Natural killer cell (primary cell): Measurements from ENCODE around the gene SPCS3. TPM values are rescaled to one million over a fixed set of nuclear protein-coding genes. Genes with fewer than 3 reads are reported as not detected.

Experiments used
- ATAC-seq, 3 donors: fragments of 150-1000 bp in 2 of 3; fragments of 200-7000 bp in 1 of 3; cut with Tn5 transposase; 1 replicate in 1 of 3; 2 replicates in 2 of 3; pipeline ENCODE4 v1.10.0; 2021; ENCODE audit warnings: mild to moderate bottlenecking in 2 of 3, moderate library complexity in 2 of 3
- DNase-seq, 2 donors: peaks; one replicate each; pipeline versions ENCODE4 v3.0.0 to v3.0.0-alpha.2; 2013 to 2021; ENCODE audit warnings: mixed read lengths in 1 of 2
- H3K27ac ChIP-seq: one replicate; pipeline ENCODE4 v1.5.1; 2013; ENCODE audit warnings: mild to moderate bottlenecking, low read length
- H3K27me3 ChIP-seq: one replicate; pipeline ENCODE4 v1.6.1; 2013; ENCODE audit warnings: low read length; ENCODE audit not compliant: control insufficient read depth, insufficient read depth
- H3K36me3 ChIP-seq: one replicate; pipeline ENCODE4 v1.6.1; 2013; ENCODE audit warnings: low read length; ENCODE audit not compliant: control insufficient read depth, insufficient read depth
- H3K4me1 ChIP-seq: one replicate; pipeline ENCODE4 v1.6.1; 2013; ENCODE audit warnings: low read length; ENCODE audit not compliant: control insufficient read depth, insufficient read depth
- H3K4me3 ChIP-seq: one replicate; pipeline ENCODE4 v1.5.1; 2013; ENCODE audit warnings: low read length
- H3K9me3 ChIP-seq: one replicate; pipeline ENCODE4 v1.6.1; 2013; ENCODE audit warnings: low read length; ENCODE audit not compliant: control insufficient read depth, insufficient read depth
- H3K27ac Mint-ChIP-seq, 2 donors: one replicate each; pipeline ENCODE4 v1.8.0; 2022; ENCODE audit warnings: mild to moderate bottlenecking in 2 of 2, mixed read lengths in 2 of 2, moderate library complexity in 1 of 2
- H3K27me3 Mint-ChIP-seq, 2 donors: one replicate each; pipeline ENCODE4 v1.8.0; 2022; ENCODE audit warnings: low read depth in 2 of 2, mixed read lengths in 2 of 2
- H3K36me3 Mint-ChIP-seq: one replicate; pipeline ENCODE4 v1.8.0; 2022; ENCODE audit warnings: mixed read lengths
- H3K4me1 Mint-ChIP-seq, 2 donors: one replicate each; pipeline ENCODE4 v1.8.0; 2022; ENCODE audit warnings: mixed read lengths in 2 of 2
- H3K4me3 Mint-ChIP-seq: one replicate; pipeline ENCODE4 v1.8.0; 2022; ENCODE audit warnings: mild to moderate bottlenecking, moderate library complexity, mixed read lengths
- H3K9me3 Mint-ChIP-seq, 2 donors: one replicate each; pipeline ENCODE4 v1.8.0; 2022; ENCODE audit warnings: mixed read lengths in 2 of 2
- WGBS: methylation state at CpG from one replicate; pipeline ENCODE4 v1.1.7; 2013; ENCODE audit warnings: missing lambda C conversion rate; ENCODE audit not compliant: insufficient coverage; 5-methylcytosine and 5-hydroxymethylcytosine counted together
- intact Hi-C: fragments of 100-400 bp; cut with micrococcal nuclease; formaldehyde crosslinking; loops from one replicate; pipeline ENCODE4 v1.14.2; 2022
- total RNA-seq, 4 donors: library from RNA; stranded (reverse); fragments of 120-200 nt in 1 of 4; gene quantifications; one replicate each; pipeline versions ENCODE4 v1.2.3 to v1.2.4, GENCODE V29; 2013 to 2022
- TF ChIP-seq, protein P1 (sequence below): fragments of 200-600 bp; IDR thresholded peaks from one replicate; pipeline ENCODE4 v1.8.0; 2022; ENCODE audit warnings: antibody characterized with exemption

SPCS3 gene
- 100 to 1,000 TPM; 157 to 204 (median 171) TPM for total RNA-seq
- total RNA-seq (2013), result 150 TPM

DNA sequence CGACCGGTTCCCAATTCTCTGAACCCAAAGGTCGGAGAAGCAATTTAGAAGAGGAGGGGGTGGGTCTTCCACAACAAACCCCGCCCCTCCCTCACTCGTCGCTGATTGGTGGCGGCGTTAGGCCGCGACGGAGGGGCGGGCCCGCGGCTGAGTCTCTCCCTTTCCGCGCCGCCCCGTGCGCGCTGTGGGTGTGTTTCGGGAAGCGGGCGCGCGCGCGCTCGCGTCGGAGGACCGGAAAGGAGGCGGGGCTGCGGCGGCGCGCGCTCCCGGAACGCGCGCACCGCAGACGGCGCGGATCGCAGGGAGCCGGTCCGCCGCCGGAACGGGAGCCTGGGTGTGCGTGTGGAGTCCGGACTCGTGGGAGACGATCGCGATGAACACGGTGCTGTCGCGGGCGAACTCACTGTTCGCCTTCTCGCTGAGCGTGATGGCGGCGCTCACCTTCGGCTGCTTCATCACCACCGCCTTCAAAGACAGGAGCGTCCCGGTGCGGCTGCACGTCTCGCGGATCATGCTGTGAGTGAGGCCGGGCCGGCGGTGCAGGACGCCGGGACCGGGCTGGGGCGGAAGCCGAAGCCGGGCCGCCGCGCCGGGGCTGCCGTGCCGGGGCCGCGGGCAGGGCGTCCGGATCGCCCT, at the start of gene SPCS3:
Gene SPCS3, plus strand, starts transcription at position 263 of the 636 bp plus-strand sequence. Its CDS starts 111 bp downstream, at position 374.
- DNase-seq (peak; percentile 94 to 98), ATAC-seq (peak; percentile 86 to 95 (median 86))
- Histone ChIP-seq H3K27ac (peak within 1 kb of the TSS; percentile 95), H3K4me1 (peaks cover 10% of the 10 kb centered on the region), H3K4me3 (peak within 1 kb of the TSS; percentile 81), H3K9me3 (no peaks in the 10 kb centered on the region), H3K27me3 (no peaks in the 10 kb centered on the region), H3K36me3 (peaks cover 3% of the 10 kb centered on the region)
- Mint-ChIP-seq H3K4me1 (peaks cover 50 to 51% of the 10 kb centered on the region in 2 donors), H3K4me3 (peak within 1 kb of the TSS; percentile 96), H3K36me3 (no peaks in the 10 kb centered on the region), H3K27ac (peak within 1 kb of the TSS; percentile 94 to 98), H3K27me3 (no peaks in the 10 kb centered on the region), H3K9me3 (no peaks in the 10 kb centered on the region)
- under 1% methylated on average over 94 of the region's 94 CpGs for WGBS
- intact Hi-C loops, result loop anchor here (1.0 to 5.0 kb wide), 2 partner anchors 125 to 1122 kb away; partner anchors contain the start of genes AGA and SPATA4
- TF ChIP-seq, protein P1, sequence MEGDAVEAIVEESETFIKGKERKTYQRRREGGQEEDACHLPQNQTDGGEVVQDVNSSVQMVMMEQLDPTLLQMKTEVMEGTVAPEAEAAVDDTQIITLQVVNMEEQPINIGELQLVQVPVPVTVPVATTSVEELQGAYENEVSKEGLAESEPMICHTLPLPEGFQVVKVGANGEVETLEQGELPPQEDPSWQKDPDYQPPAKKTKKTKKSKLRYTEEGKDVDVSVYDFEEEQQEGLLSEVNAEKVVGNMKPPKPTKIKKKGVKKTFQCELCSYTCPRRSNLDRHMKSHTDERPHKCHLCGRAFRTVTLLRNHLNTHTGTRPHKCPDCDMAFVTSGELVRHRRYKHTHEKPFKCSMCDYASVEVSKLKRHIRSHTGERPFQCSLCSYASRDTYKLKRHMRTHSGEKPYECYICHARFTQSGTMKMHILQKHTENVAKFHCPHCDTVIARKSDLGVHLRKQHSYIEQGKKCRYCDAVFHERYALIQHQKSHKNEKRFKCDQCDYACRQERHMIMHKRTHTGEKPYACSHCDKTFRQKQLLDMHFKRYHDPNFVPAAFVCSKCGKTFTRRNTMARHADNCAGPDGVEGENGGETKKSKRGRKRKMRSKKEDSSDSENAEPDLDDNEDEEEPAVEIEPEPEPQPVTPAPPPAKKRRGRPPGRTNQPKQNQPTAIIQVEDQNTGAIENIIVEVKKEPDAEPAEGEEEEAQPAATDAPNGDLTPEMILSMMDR, result no peak

GRCh38 chr4:176270669-176271068, 49.1 kb upstream of the SPCS3 start:
- Mint-ChIP-seq H3K36me3 (no peaks in the 10 kb centered on the region), H3K27ac (no peak overlapping the region), H3K4me1 (no peaks in the 10 kb centered on the region), H3K9me3 (no peaks in the 10 kb centered on the region), H3K27me3 (no peaks in the 10 kb centered on the region), H3K4me3 (no peak overlapping the region)
- ATAC-seq (no peak), DNase-seq (no peak)
- Histone ChIP-seq H3K27me3 (peaks cover 2% of the 10 kb centered on the region), H3K27ac (no peak overlapping the region), H3K9me3 (no peaks in the 10 kb centered on the region), H3K36me3 (no peaks in the 10 kb centered on the region), H3K4me3 (no peak overlapping the region), H3K4me1 (no peaks in the 10 kb centered on the region)
- TF ChIP-seq, protein P1, result no peak
- WGBS, result 79% methylated on average over 4 of the region's 5 CpGs
- intact Hi-C loops, result no loop called here

DNA sequence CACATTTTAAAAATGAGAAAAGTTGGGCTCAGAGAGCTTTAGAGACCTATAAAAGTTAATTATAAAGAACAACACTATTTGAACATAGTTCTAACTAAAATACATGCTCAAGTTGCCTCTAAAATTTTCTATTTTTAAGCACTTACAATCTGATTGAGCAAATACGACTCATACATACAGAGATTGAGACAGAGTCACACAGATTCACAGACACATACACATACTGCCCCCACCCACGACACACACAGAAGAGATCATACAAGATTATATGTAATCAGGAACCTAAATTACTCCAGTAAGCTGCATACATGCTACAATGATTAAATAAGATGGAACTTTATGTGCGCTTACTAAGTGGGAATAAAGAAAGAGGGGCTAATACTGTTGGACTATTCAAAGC, 48.0 kb upstream of the SPCS3 start:
- intact Hi-C loops, result no loop called here
- ATAC-seq, result no peak
- 82% methylated on average over 3 of the region's 3 CpGs for WGBS
- no peaks in the 10 kb centered on the region for H3K4me1 ChIP-seq
- H3K4me3 ChIP-seq, result no peak overlapping the region
- Mint-ChIP-seq H3K9me3 (no peaks in the 10 kb centered on the region), H3K4me3 (no peak overlapping the region), H3K4me1 (no peaks in the 10 kb centered on the region), H3K27ac (no peak overlapping the region), H3K36me3 (no peaks in the 10 kb centered on the region), H3K27me3 (no peaks in the 10 kb centered on the region)
- DNase-seq, result no peak
- no peak overlapping the region for H3K27ac ChIP-seq
- H3K9me3 ChIP-seq, result no peaks in the 10 kb centered on the region
- H3K36me3 ChIP-seq, result no peaks in the 10 kb centered on the region
- TF ChIP-seq, protein P1, result no peak
- peaks cover 2% of the 10 kb centered on the region for H3K27me3 ChIP-seq

- TF ChIP-seq, protein P1, result no peak
- intact Hi-C loops, result no loop called here
- H3K9me3 Mint-ChIP-seq, result no peaks in the 10 kb centered on the region
- no peak for DNase-seq
- no peaks in the 10 kb centered on the region for H3K4me1 Mint-ChIP-seq
- ATAC-seq, result no peak
- WGBS, result 58% methylated on average over 2 of the region's 3 CpGs
- Histone ChIP-seq H3K4me3 (no peak overlapping the region), H3K27me3 (peaks cover 2% of the 10 kb centered on the region), H3K27ac (no peak overlapping the region), H3K36me3 (no peaks in the 10 kb centered on the region), H3K9me3 (no peaks in the 10 kb centered on the region), H3K4me1 (no peaks in the 10 kb centered on the region)
- peaks cover 7 to 8% of the 10 kb centered on the region in 2 donors for H3K27me3 Mint-ChIP-seq
- H3K36me3 Mint-ChIP-seq, result no peaks in the 10 kb centered on the region
- no peak overlapping the region for H3K27ac Mint-ChIP-seq
- H3K4me3 Mint-ChIP-seq, result no peak overlapping the region
Observed at GRCh38 chr4:176272799-176273198, 47.0 kb upstream of the SPCS3 start.
